H1 (cell line): ENCODE results near the gene ALDOC. TPM values are rescaled to one million over a fixed set of nuclear protein-coding genes. Genes with fewer than 3 reads are reported as not detected.

Experiments
- POLR2A ChIP-seq, 2 experiments: IDR thresholded peaks; 1 replicate in 1 of 2; 2 replicates in 1 of 2; pipeline ENCODE4 v1.6.1; 2011; ENCODE audit warnings: low read depth in 2 of 2, low read length in 2 of 2, mild to moderate bottlenecking in 2 of 2; ENCODE audit errors: control extremely low read depth in 1 of 2
- RFX5 ChIP-seq: IDR thresholded peaks from 2 replicates; pipeline ENCODE4 v1.6.1; 2011; ENCODE audit warnings: low read depth, low read length, improper control_type of control experiment, borderline replicate concordance
- RNF2 ChIP-seq: fragments of 200-900, 300-1000 bp; sonication (generic); IDR thresholded peaks from 2 replicates; pipeline ENCODE4 v1.7.1; 2016; ENCODE audit warnings: borderline replicate concordance, low read depth, mild to moderate bottlenecking, antibody characterized with exemption, low read length; ENCODE audit not compliant: poor library complexity, severe bottlenecking; ENCODE audit errors: missing control alignments
- SAP30 ChIP-seq: fragments of 300-600 bp; sonication (generic); IDR thresholded peaks from 2 replicates; pipeline ENCODE4 v1.7.1; 2012; ENCODE audit warnings: low read length, moderate library complexity, mild to moderate bottlenecking, inconsistent platforms; ENCODE audit not compliant: insufficient read depth, insufficient replicate concordance
- SP4 ChIP-seq: IDR thresholded peaks from 2 replicates; pipeline ENCODE4 v1.6.1; 2012; ENCODE audit warnings: low read length, inconsistent platforms
- polyA plus RNA-seq, 7 experiments: library from polyadenylated mRNA; depleted of rRNA in 3 of 7; stranded (reverse) in 5 of 7; unstranded in 2 of 7; fragments of >200 nt in 5 of 7; fragments of 200-250 nt in 2 of 7; gene quantifications; 1 replicate in 5 of 7; 2 replicates in 1 of 7; 4 replicates in 1 of 7; pipeline versions ENCODE4 v1.2.1 to v1.2.3, GENCODE V29; 2011 to 2013; ENCODE audit warnings: missing spikeins in 2 of 7, mixed read lengths in 2 of 7
- total RNA-seq: library from RNA; stranded (reverse); fragmentation: NEBNext Ultra II Directional; extraction: Animal tissue kit (Norgen Biotek cat#: 25700); gene quantifications from 2 replicates; pipeline ENCODE4 v1.2.1, GENCODE V29; 2021
- TF ChIP-seq, protein P1 (sequence below): IDR thresholded peaks from 2 replicates; pipeline ENCODE4 v1.6.1; 2011; ENCODE audit warnings: low read depth, mild to moderate bottlenecking, low read length; ENCODE audit not compliant: insufficient read depth

Gene ALDOC
- total and polyA plus RNA-seq, 2 of the 8 experiments (the other 6 are each of a cell fraction or from before 2014, with no cell fraction given) = 51.6 to 103 TPM

DNA sequence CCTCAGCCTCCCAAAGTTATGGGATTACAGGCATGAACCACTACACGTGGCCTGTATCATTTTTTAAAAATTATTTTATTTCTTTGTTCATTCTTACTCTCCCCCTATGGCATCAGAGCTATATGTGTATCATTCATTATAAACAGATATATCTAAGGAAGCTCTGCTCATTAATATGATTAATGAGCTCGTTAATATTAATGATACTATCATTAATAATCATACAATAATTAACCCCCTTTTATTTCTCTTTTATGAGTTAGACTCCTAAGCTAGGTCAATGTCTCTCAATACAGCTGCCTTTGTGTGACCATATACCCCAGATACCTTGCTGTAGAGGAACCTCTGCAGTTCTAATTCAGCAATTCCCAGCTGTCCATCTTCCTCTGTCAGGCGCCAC, 41.8 kb upstream of the ALDOC start (continued):
- TF ChIP-seq RNF2 (no peak), SAP30 (no peak), SP4 (no peak), POLR2A (IDR thresholded peaks at IDR 0.05; ENCODE audit: control extremely low read depth in 1 of 2, low read depth in 2 of 2, low read length in 2 of 2) (no peak), RFX5 (no peak)
- TF ChIP-seq, protein P1, sequence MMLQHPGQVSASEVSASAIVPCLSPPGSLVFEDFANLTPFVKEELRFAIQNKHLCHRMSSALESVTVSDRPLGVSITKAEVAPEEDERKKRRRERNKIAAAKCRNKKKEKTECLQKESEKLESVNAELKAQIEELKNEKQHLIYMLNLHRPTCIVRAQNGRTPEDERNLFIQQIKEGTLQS = no peak
